Activated CD4-positive, CD25-positive, alpha-beta regulatory T cell treated with anti-CD3 and anti-CD28 coated beads, Interleukin-2, amount 50 U/mL, for 72 hours (primary cell): Measurements from ENCODE around the gene RGS18.
"Not testable (repeated sequence)": the region's sequence is repeated elsewhere in the genome, so short reads cannot be mapped to it uniquely, and the experiment has no call there.

Experiments used
- DNase-seq: peaks from one replicate; pipeline ENCODE4 v3.0.0; 2021

The RGS18 gene, protein sequence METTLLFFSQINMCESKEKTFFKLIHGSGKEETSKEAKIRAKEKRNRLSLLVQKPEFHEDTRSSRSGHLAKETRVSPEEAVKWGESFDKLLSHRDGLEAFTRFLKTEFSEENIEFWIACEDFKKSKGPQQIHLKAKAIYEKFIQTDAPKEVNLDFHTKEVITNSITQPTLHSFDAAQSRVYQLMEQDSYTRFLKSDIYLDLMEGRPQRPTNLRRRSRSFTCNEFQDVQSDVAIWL

DNA sequence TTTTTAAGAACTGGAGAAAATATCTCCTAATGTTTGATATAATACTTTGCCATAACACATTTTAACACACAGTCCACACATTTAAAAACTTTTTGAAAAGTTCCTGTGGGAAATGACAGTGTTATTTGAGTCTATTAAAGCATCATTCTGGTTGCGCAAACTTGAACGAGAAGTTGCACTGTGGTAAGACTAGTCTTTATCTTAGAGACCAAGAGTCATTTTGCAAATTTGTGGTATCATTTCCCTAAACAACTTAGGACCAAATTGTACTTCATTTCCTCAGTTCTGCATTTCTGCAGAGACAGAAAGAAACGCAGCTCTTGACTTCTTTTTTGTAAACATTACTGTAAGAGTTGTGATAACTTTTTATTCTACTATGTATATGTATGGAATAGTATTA is at the start of gene RGS18:
TSS of gene RGS18 (plus strand) at position 282 of the 400 bp plus-strand sequence. CDS start 176 bp downstream, outside the sequence.
- no peak for DNase-seq

DNA sequence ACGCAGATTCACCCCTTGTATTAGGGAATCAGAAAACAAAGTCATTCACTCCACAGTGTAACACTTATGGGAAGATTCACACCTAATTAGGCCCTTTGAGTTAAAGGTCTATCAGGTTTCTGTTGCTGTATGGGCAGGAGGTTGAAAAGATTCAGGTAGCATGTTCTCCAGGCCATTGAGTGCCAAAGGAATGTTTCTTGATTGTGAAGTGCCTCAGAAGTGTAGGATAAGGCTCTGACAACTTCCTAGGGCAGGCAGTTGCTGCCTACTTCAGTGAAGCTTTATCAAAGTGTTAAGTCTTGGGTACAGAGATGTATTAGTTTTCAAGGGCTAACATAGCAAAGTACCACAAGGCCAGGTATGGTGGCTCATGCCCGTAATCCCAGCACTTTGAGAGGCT is 48.7 kb upstream of the RGS18 start:
- no peak for DNase-seq

DNA sequence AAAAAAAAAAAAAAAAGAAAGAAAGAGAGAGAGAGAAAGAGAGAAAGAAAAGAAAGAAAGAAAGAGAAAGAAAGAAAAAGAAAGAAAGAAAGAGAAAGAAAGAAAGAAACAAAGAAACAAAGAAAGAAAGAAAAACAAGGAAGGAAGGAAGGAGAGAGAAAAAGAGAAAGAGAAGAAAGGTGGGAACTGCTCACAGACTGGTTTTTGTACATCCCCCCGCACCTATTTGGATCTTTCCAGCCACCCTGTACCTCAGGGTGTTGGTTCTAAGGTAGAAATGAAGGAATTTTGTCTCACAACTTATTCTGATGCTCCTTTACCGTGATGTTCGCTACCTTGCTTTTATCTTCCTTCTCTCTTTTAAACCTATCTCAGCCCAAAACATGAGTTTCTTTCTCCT is 43.3 kb upstream of the RGS18 start:
- no peak for DNase-seq

DNA sequence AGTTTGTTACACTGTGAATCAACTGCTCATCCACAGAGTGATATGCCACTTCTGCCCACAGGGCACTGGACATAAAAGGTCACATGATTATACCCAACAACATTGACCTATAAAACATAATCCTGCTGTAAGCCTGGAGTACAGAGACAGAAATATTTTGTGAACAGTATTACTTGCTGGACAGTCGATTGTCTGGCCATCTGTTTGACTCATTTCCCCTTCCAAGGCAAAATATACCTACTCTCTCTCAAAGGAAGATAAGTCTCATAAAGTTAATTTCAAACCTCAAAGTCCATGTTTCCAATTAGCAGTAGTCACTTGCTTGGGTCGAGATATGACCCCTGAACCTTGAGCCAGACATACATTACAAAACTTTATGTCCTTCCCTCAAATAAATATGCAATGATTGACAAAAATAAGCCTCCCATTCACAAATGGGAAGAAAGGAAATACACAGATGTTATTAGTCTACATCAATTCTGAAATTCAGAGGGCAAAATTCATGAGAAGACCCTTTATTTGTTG is 39.3 kb upstream of the RGS18 start:
- no peak for DNase-seq

DNA sequence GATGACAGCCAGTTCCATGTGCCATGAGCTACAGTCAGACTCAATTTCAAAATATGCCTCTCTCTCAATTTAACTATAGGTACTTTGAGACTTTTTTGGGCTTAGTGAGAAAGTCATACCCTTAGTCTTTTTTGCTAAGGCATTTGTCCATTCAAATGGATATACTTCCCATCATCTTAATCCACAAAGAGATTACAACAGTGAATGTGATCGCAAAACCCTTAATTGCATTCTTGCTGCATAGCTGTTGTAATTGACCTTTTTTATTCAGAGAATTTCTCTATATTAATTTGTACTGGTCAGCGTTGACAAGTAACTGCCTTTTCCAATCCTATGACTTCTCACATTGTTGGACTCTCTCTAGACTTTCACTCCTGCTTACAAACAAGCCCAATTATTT is 38.6 kb upstream of the RGS18 start:
- no peak for DNase-seq

DNA sequence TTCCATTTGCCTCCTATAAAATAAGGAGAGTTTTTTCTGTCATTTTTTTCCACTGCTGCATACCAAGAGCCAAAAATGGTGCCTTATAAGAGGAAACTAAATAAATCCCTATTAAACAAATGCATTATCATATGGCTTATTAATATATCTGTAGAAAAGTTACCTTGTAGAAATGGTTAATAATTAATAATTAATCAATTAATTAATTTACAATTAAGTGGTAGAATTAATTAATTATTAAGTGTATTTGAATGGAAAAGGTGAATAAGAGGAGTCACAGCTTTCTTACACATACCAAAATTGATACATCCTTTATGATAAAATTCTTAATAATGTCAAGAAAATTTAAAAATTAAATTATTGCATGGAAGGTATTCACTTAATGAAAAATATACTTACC is 35.6 kb upstream of the RGS18 start:
- DNase-seq, result no peak

DNA sequence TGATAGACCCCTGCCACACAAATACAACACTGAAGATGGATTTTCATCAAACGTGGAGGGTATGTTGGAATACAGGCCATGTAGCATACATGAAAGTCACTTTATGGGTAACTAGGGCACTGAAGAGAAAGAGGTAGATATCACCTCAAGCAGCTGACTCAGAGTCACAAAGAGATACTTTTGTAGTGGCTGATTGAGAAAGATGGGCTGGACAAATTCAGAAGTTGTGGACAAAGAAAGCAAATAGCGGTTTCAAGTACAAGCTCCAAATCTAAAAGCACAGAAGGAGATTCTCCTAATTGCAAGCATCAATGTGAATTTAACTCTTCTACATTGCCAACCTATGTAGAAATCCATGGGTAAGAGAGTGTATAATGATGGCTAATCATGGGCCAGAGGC is 35.0 kb upstream of the RGS18 start:
- no peak for DNase-seq

DNA sequence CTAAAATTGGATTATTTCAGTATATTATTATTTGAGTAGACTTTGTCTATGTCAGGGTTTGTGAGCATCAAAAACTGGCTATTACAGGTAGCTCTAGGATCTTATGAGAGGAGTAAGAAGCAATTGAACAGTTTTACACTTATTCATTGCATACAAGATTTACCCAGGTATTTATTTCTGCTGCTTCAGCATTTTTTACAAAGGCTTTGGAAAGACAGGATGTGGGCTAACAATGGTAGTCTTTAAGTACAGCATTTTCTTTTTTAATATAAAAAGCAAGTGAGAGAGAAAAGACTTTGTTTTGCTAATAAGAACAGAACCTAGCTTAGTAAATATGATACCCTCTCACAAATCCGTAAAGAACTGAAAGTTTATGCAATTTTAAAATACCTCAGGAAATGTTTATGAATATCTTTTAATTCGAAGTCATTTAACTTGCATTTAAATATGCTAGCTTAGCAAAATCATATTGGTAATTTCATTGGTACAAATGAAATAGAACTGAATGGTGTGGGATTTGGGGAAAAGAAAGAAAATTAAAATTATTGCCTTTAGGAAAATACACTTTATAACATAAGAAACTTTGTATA is 32.1 kb upstream of the RGS18 start:
- DNase-seq, result no peak

DNA sequence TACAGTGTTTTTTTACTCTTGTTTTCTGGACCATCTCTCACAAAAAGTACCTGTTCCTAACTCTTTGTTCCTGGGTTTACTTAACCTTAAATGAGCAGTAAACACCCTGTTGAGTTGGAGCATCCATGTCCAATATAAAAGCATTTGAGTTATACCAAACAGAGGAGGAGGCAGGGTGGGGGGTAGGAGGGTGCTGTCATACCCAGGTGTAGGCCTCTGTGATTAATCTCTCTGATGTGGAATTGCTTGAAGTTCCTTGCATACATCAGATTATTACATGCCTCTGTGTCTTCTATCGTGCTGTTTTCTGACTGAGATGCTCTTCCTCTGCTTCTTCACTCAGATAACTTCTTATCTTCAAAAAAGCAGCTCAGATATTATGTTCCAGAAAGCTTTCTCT is 28.1 kb upstream of the RGS18 start:
- no peak for DNase-seq

DNA sequence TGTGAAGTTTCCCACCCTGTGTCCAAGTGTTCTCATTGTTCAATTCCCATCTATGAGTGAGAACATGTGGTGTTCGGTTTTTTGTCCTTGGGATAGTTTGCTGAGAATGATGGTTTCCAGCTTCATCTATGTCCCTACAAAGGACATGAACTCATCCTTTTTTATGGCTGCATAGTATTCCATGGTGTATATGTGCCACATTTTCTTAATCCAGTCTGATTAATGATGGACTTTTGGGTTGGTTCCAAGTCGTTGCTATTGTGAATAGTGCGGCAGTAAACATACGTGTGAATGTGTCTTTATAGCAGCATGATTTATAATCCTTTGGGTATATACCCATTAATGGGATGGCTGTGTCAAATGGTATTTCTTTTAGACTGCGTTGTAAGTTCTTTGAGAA is 27.4 kb upstream of the RGS18 start:
- not testable (repeated sequence) for DNase-seq

DNA sequence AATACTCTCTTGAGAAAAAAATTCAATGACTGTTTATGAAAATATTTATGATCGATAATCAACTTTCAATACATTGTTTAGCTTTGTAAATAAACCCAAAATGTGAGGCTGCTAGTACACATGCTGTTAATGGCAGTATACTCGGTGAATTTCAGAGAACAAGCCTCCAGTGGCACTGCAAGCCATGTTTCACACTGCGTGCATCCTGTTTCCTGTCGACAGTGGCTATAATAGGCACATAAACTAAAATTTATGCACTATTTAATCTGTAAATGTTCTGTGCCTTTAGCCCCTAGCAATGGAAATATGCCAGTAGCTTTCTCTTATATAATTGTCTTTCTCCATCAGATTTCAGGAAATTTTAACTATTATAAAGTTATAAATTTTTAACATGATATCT is 26.3 kb upstream of the RGS18 start:
- no peak for DNase-seq

DNA sequence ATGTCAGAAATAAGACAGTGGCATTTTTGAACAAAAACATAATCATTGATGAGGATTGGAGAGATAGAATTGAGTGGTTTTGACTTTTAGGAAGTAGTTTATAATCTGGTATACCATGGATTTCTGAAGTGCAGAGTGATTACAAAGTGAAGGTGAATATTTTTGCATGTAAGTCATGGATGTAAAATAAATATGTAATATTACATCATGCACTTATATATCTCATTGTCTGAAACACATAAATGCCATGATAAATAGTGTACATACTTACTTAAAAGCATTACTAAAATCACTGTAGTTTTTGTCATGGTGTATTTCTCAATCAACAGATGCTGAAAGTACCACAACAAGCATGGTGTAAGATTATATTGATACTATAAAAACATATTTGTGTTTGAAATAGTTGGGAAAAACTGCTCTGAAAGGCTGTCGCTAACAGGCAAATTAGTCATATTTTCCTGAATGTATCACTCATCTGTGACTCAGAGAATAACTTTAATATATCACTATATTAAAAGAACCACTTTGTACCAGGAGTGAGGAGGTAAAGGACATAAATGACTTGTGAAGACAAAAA is 24.8 kb upstream of the RGS18 start:
- DNase-seq, result no peak

DNA sequence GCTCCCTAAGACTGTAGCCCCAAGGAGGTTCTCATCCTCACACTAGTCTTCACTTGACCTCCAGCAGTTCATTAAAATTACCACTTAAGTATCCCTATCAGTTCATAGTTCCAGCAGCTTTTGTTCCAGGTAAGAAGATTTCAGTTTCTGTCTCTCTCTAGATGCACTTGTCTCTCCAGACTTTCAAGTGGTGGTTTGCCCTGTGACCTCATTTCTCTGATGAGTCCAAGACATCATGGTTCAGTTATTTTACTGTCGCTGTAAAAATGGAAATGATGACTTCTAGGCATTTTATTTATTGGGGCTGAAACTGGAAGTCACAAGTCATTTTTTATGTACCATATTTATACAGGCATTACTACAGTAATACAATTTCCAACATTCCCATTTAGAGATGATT is 17.9 kb upstream of the RGS18 start:
- no peak for DNase-seq

DNA sequence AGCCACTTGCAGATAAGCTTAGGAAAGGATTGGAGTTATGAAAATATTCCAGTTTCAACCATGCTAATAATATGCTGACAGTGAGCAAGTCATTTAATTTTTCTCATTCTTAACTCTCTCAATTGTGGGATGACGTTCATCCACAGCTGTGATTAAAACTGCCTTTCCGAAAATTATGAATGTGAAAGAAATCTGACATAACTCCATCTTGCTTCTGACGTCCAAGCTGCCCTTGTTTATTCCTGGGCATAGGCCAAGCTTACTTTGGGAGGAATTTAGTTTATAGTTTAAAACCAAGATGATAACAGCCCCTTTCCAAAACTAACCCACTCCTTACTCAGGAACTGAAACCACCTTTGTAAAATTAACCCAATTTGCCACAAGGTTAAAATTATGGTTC is 11.0 kb upstream of the RGS18 start:
- no peak for DNase-seq

DNA sequence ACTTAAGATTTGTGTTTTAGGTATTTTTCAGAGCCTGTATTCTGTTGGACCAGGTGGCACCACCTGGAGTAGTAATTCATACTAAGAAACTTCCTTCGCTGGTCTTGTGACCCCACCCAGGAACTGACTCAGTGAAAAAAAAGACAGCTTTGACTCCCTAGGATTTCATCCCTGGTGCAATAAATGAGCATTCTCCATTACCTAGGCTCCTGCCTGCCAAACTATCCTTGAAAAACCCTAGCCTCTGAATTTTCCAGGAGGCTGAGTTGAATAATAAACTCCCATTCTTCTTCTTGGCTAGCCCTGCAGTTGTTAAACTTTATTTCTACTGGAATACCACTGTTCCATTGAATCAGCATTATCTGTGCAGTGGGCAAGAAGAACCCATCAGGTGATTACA is 10.6 kb upstream of the RGS18 start:
- DNase-seq, result no peak

DNA sequence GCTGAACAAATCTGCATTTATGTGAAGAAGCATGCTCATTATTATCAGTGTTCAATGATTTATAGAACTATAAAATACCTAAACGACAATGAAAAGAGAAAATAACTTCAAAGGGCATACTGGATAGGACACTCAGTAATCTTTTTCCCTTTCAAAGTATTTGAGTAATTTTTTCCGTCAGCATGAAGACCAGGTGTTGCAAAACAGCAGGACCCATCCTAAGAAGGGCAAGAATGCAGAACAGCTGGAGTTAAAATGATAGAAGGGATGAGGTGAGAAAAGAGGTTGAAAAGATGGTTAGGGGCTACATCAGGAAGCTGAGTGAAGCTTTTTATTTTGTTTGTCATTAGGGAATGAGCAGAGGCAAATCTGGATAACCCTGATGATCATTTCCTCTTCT is 7.1 kb upstream of the RGS18 start:
- DNase-seq, result no peak

DNA sequence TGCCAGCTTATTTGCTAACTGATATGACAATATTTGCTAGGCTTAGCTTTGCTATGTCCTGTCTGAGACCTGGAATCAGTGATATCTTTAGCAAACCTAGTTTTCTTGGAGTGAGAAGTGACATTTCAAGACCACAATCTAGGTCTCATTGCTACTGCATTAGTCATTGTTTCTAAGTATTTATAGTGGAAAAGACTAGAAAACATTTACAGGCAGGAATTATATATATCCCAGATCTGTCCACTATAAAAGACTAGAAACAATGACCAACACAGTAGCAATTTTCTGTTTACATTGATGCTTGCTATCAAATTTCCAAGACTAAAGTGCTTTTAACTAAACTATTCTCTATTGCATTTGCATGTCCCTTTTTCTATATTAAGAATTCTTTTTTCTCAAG is 5.0 kb upstream of the RGS18 start:
- DNase-seq, result no peak

DNA sequence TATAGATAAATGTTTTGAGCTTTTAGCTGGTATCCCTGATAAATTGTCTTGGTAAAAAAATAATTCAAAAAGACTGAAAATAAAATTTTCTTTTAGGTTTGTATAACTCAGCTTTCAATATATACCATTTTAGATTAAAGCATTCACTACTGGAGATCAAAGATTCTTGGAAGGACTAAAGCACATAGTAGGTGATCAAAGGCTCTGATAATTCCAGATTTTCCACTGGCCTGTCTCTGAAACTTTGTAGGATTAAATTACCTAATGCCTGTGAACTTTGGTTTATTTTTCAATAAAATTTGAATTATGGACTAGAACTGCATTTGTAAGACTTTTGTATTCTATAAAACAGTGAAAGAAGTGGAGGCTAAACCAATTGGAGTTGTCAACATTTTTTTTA is 1.2 kb upstream of the RGS18 start:
- DNase-seq, result no peak

DNA sequence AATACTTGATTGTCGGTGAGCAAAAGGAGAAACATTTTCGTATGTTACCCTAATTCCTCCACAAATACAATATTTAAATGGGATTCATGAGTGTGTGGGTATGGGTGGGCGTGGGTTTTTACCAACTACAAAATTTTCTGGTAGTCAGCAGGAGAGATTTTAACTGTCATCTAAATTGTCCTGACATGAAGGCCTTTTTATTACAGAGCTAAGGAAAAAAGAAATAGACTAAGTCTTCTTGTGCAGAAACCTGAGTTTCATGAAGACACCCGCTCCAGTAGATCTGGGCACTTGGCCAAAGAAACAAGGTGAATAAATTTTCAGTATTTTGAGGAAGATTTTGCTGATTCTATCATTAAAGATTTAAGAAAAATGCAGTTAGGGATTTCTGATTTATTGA is 752 bp downstream of the RGS18 start:
- no peak for DNase-seq

DNA sequence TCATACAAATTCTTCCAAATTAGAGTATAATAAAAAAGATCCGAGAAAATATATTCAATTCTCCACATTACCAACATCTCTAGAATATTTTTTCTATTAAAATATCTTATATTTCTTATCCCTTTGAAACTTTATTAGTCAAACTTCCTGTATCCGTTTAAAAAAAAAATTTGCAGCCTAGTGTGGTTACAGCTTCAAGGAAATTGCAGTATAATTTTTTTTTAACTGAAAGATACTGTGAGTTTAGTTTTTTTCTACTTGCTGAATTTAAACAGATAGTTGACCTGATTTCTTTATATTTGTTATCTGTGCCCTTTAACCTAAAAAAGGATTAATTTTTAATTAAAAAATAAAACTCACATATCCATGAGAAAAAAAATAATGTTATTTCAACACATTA is 1.5 kb downstream of the RGS18 start:
- DNase-seq, result no peak

DNA sequence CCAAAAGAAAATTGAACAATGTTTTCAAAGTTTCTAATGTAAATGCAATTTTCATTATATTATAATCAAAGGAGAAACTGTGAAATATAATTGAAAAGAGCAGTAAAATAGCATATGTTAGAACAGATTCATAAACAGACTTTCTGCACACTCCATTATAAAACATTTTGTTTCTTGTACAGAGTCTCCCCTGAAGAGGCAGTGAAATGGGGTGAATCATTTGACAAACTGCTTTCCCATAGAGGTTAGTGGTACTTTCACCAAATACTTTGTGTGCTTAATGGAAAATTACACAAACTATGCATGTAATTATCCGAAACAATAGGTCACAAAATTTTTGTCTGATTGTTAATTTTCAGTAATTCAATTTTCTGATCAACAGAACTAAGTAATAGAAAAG is 1.9 kb downstream of the RGS18 start:
- no peak for DNase-seq

DNA sequence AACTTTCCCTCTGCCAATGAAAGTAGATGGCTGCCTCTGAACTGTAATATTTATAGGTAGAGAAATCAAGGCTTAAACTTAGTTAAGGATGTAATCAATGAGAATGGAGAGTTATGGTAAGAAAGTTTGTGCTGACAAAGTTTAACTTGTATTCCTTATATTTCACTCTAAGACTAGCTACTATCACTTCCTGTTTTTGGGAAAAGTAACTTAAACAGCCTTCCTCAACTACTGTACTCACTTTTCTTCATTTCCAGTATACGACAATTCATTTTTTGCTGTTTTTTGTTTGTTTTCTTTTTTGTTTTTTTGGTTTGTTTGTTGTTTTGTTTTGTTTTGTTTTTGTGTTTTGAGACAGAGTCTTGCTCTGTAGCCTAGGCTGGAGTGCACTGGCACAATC is 3.7 kb downstream of the RGS18 start:
- DNase-seq, result no peak

DNA sequence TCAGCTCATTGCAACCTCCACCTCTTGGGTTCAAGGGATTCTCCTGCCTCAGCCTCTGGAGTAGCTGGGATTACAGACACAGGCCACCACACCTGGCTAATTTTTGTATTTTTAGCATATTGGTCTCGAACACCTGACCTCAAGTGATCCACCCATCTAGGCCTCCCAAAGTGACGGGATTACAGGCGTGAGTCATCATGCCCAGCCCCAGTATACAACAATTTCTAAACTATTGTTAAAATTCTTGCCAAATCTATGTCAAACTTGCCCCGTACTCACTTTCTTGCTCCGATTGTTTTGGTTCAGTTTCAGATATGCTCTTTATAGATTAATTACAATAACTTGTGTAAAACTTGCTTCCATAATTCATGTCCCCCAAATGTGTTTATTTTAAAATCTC is 4.1 kb downstream of the RGS18 start:
- DNase-seq, result no peak

DNA sequence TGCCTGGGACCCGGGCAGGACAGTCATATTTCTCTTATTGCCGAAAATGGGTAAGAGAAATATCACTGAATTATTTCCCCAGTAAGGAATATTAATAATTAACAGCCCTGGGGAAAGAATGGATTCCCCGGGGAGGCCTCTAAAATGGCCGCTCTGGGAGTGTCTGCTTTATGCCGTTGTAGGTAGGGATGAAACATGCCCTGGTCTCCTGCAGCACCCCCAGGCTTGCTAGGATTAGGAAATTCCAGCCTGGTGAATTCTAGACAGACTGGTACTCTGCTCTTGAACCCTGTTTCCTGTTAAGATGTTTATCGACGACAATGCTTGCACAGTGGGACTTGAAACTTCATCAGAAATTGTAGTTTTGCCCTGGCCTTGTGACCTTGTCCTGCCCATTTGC is 6.7 kb downstream of the RGS18 start:
- not testable (repeated sequence) for DNase-seq

DNA sequence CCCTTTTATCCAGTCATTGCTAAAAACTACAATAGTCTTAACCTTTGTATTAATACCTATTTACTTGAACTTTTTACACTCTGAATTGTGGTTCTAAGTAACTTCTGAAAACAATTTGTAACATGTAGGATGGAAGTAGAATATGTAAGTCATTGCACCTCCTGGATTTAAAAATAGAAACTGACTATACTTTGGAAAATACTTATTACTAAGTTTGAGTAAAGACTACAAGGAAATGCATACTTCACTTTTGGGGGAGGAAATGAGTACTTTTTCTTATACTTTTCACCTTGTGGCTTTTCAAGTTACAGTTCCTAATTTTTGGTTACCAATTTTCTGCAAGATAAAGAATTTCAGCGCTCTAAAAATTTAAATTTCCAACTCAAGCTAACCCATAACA is 8.7 kb downstream of the RGS18 start:
- DNase-seq, result no peak
